HepG2 (cell line): ENCODE results near the gene CLDN7. TPM values are rescaled to one million over a fixed set of nuclear protein-coding genes. Genes with fewer than 3 reads are reported as not detected.

ENCODE experiments used
- CEBPB ChIP-seq: IDR thresholded peaks from 2 replicates; pipeline ENCODE4 v1.6.1; 2011; ENCODE audit warnings: low read depth, low read length, improper control_type of control experiment, borderline replicate concordance
- CHD2 ChIP-seq: IDR thresholded peaks from 2 replicates; pipeline ENCODE4 v1.6.1; 2011; ENCODE audit warnings: low read depth, low read length, improper control_type of control experiment
- FOXJ3 ChIP-seq: sonication (generic); formaldehyde crosslinking; IDR thresholded peaks from 2 replicates; pipeline ENCODE4 v1.4.0; 2020; ENCODE audit warnings: missing genetic modification reagents, mild to moderate bottlenecking, borderline replicate concordance
- HDAC2 ChIP-seq: sonication (generic); formaldehyde crosslinking; IDR thresholded peaks from 2 replicates; pipeline ENCODE4 v1.4.0; 2020; ENCODE audit warnings: missing genetic modification reagents
- HOXA5 ChIP-seq: sonication (generic); formaldehyde crosslinking; IDR thresholded peaks from 2 replicates; pipeline ENCODE4 v1.4.0; 2020; ENCODE audit warnings: missing genetic modification reagents
- MIXL1 ChIP-seq: IDR thresholded peaks from 2 replicates; pipeline ENCODE4 v1.6.1; 2016
- MLLT10 ChIP-seq: sonication (generic); formaldehyde crosslinking; IDR thresholded peaks from 2 replicates; pipeline ENCODE4 v1.4.0; 2020; ENCODE audit warnings: missing genetic modification reagents
- NCOA1 ChIP-seq: sonication (generic); formaldehyde crosslinking; IDR thresholded peaks from 2 replicates; pipeline ENCODE4 v1.9.0; 2021; ENCODE audit warnings: missing genetic modification reagents
- NCOA2 ChIP-seq: sonication (generic); formaldehyde crosslinking; IDR thresholded peaks from 2 replicates; pipeline ENCODE4 v1.8.0; 2022; ENCODE audit warnings: inconsistent platforms
- NFE2L1 ChIP-seq: sonication (generic); formaldehyde crosslinking; IDR thresholded peaks from 2 replicates; pipeline ENCODE4 v1.4.0; 2020; ENCODE audit warnings: missing genetic modification reagents, mild to moderate bottlenecking, borderline replicate concordance
- NFYB ChIP-seq: sonication (generic); formaldehyde crosslinking; IDR thresholded peaks from 2 replicates; pipeline ENCODE4 v1.4.0; 2020; ENCODE audit warnings: missing genetic modification reagents
- RBM22 ChIP-seq: fragments of 200-400 bp; formaldehyde crosslinking; optimal IDR thresholded peaks from 2 replicates; pipeline ENCODE3; 2017; ENCODE audit warnings: mild to moderate bottlenecking, low read length, moderate library complexity
- SMAD3 ChIP-seq: sonication (generic); formaldehyde crosslinking; IDR thresholded peaks from 2 replicates; pipeline ENCODE4 v1.4.0; 2020; ENCODE audit warnings: missing genetic modification reagents
- SPEN ChIP-seq: sonication (generic); formaldehyde crosslinking; IDR thresholded peaks from 2 replicates; pipeline ENCODE4 v1.5.1; 2020; ENCODE audit warnings: low read depth, mild to moderate bottlenecking, missing genetic modification reagents
- TBP ChIP-seq: sonication (generic); formaldehyde crosslinking; IDR thresholded peaks from 2 replicates; pipeline ENCODE4 v1.5.0; 2020; ENCODE audit warnings: missing genetic modification reagents
- ZFP62 ChIP-seq: sonication (generic); formaldehyde crosslinking; IDR thresholded peaks from 2 replicates; pipeline ENCODE4 v1.4.0; 2020; ENCODE audit warnings: missing genetic modification reagents
- ZNF207 ChIP-seq: fragments of 450-650 bp; IDR thresholded peaks from 2 replicates; pipeline ENCODE4 v1.6.1; 2016; ENCODE audit warnings: antibody characterized with exemption, borderline replicate concordance
- ZNF768 ChIP-seq: sonication (generic); formaldehyde crosslinking; IDR thresholded peaks from 2 replicates; pipeline ENCODE4 v1.4.0; 2020; ENCODE audit warnings: missing genetic modification reagents
- polyA plus RNA-seq, 8 experiments: library from polyadenylated mRNA; depleted of rRNA in 3 of 8; stranded (reverse) in 7 of 8; unstranded in 1 of 8; fragments of >200 nt; fragmentation: Illumina TruSeq in 4 of 8; extraction: Trizol in 4 of 8; gene quantifications; 2 replicates each; pipeline versions ENCODE4 v1.2.1 to v1.2.3, GENCODE V29; 2011 to 2016; ENCODE audit warnings: low read depth in 4 of 8, missing spikeins in 1 of 8, mixed read lengths in 1 of 8; ENCODE audit not compliant: insufficient read depth in 1 of 8
- total RNA-seq, 5 experiments: library from RNA; depleted of rRNA; stranded (reverse); fragments of >200 nt; fragmentation: Illumina TruSeq; extraction: Trizol; gene quantifications; 2 replicates each; pipeline ENCODE4 v1.2.3, GENCODE V29; 2016; ENCODE audit warnings: low read depth in 1 of 5
- TF ChIP-seq, protein P1 (sequence below): sonication (generic); formaldehyde crosslinking; IDR thresholded peaks from 2 replicates; pipeline ENCODE4 v1.5.0; 2020; ENCODE audit warnings: mild to moderate bottlenecking, missing genetic modification reagents
- TF ChIP-seq, protein P2 (sequence below): sonication (generic); formaldehyde crosslinking; IDR thresholded peaks from 2 replicates; pipeline ENCODE4 v1.4.0; 2020; ENCODE audit warnings: missing genetic modification reagents
- TF ChIP-seq, protein P3 (sequence below), 2 experiments: sonication (generic) in 1 of 2; formaldehyde crosslinking in 1 of 2; IDR thresholded peaks; 2 replicates each; pipeline versions ENCODE4 v1.4.0 to v1.6.1; 2018 to 2020; ENCODE audit warnings: missing genetic modification reagents in 2 of 2, borderline replicate concordance in 1 of 2, low read depth in 1 of 2, mild to moderate bottlenecking in 1 of 2, missing biosample characterization in 1 of 2
- TF ChIP-seq, protein P4 (sequence below): sonication (generic); formaldehyde crosslinking; IDR thresholded peaks from 2 replicates; pipeline ENCODE4 v1.4.0; 2020; ENCODE audit warnings: missing genetic modification reagents
- TF ChIP-seq, protein P5 (sequence below): sonication (generic); formaldehyde crosslinking; IDR thresholded peaks from 2 replicates; pipeline ENCODE4 v1.5.0; 2020; ENCODE audit warnings: mild to moderate bottlenecking, missing genetic modification reagents
- TF ChIP-seq, protein P6 (sequence below): sonication (generic); formaldehyde crosslinking; IDR thresholded peaks from 2 replicates; pipeline ENCODE4 v1.4.0; 2020; ENCODE audit warnings: mild to moderate bottlenecking, missing genetic modification reagents

CLDN7 gene
- total and polyA plus RNA-seq, 2 of the 13 experiments (the other 11 are each of a cell fraction or from before 2014, with no cell fraction given): not detected

DNA sequence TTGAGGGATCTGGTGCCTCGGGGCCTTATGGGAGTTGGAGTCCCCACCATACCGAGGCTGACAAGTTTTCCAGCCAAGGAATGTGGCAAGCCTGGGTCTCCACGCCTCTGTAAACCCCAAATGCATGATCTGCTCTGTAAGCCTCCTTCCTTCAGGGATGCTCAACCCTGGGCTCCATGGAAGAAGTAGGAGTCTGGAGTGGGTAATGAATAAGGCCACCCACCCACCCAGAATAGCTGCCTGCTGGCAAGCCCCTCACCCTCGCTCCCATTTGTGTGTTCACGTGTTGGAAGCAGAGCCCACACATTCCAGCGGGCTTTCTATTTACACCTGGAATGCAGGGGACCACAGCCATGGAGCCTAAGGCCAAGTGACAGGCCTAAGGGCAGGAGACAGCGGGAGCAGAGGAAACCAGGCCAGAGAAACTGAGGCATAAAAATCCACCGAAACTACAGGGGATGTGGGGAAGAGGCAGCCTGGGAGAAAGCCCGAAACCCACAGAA, 47.1 kb downstream of the CLDN7 start (continued):
- TF ChIP-seq NFE2L1 (CRISPR knock-in tag): no peak
- TF ChIP-seq HOXA5: 0 out of 2 replicates have a peak, but pooled peaks have one; percentile 8
- peak; percentile 2; the same call in 1 of the 2 replicates for TF ChIP-seq CEBPB
- peak; percentile 97; the same call in 1 of the 2 replicates for TF ChIP-seq TBP (CRISPR knock-in tag)
- no peak; the same call in 1 of the 2 replicates for TF ChIP-seq CHD2
- TF ChIP-seq FOXJ3 (CRISPR knock-in tag): 0 out of 2 replicates have a peak, but pooled peaks have one; percentile 25
- TF ChIP-seq, protein P1, sequence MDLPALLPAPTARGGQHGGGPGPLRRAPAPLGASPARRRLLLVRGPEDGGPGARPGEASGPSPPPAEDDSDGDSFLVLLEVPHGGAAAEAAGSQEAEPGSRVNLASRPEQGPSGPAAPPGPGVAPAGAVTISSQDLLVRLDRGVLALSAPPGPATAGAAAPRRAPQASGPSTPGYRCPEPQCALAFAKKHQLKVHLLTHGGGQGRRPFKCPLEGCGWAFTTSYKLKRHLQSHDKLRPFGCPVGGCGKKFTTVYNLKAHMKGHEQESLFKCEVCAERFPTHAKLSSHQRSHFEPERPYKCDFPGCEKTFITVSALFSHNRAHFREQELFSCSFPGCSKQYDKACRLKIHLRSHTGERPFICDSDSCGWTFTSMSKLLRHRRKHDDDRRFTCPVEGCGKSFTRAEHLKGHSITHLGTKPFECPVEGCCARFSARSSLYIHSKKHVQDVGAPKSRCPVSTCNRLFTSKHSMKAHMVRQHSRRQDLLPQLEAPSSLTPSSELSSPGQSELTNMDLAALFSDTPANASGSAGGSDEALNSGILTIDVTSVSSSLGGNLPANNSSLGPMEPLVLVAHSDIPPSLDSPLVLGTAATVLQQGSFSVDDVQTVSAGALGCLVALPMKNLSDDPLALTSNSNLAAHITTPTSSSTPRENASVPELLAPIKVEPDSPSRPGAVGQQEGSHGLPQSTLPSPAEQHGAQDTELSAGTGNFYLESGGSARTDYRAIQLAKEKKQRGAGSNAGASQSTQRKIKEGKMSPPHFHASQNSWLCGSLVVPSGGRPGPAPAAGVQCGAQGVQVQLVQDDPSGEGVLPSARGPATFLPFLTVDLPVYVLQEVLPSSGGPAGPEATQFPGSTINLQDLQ: no peak
- no peak for TF ChIP-seq ZNF207
- TF ChIP-seq HDAC2 (CRISPR knock-in tag): no peak
- TF ChIP-seq MLLT10 (CRISPR knock-in tag): no peak
- peak; percentile 24; the same call in 1 of the 2 replicates for TF ChIP-seq SPEN
- TF ChIP-seq, protein P2, sequence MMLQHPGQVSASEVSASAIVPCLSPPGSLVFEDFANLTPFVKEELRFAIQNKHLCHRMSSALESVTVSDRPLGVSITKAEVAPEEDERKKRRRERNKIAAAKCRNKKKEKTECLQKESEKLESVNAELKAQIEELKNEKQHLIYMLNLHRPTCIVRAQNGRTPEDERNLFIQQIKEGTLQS (CRISPR knock-in tag): no peak
- TF ChIP-seq NCOA2 (CRISPR knock-in tag): 0 out of 2 replicates have a peak, but pooled peaks have one; percentile 2
- 0 out of 2 replicates have a peak, but pooled peaks have one; percentile 84 for TF ChIP-seq ZFP62 (CRISPR knock-in tag)
- TF ChIP-seq NCOA1: no peak
- TF ChIP-seq, protein P3, sequence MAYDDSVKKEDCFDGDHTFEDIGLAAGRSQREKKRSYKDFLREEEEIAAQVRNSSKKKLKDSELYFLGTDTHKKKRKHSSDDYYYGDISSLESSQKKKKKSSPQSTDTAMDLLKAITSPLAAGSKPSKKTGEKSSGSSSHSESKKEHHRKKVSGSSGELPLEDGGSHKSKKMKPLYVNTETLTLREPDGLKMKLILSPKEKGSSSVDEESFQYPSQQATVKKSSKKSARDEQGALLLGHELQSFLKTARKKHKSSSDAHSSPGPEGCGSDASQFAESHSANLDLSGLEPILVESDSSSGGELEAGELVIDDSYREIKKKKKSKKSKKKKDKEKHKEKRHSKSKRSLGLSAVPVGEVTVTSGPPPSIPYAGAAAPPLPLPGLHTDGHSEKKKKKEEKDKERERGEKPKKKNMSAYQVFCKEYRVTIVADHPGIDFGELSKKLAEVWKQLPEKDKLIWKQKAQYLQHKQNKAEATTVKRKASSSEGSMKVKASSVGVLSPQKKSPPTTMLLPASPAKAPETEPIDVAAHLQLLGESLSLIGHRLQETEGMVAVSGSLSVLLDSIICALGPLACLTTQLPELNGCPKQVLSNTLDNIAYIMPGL (CRISPR knock-in tag; IDR thresholded peaks at IDR 0.05; ENCODE audit: borderline replicate concordance in 1 of 2, low read depth in 1 of 2): peak in 1 of 2 experiments; percentile 15; a peak in 2 of 4 replicates
- no peak for TF ChIP-seq ZNF768 (CRISPR knock-in tag)
- TF ChIP-seq, protein P4, sequence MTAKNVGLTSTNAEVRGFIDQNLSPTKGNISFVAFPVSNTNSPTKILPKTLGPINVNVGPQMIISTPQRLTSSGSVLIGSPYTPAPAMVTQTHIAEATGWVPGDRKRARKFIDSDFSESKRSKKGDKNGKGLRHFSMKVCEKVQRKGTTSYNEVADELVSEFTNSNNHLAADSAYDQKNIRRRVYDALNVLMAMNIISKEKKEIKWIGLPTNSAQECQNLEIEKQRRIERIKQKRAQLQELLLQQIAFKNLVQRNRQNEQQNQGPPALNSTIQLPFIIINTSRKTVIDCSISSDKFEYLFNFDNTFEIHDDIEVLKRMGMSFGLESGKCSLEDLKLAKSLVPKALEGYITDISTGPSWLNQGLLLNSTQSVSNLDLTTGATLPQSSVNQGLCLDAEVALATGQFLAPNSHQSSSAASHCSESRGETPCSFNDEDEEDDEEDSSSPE (CRISPR knock-in tag): no peak
- TF ChIP-seq, protein P5, sequence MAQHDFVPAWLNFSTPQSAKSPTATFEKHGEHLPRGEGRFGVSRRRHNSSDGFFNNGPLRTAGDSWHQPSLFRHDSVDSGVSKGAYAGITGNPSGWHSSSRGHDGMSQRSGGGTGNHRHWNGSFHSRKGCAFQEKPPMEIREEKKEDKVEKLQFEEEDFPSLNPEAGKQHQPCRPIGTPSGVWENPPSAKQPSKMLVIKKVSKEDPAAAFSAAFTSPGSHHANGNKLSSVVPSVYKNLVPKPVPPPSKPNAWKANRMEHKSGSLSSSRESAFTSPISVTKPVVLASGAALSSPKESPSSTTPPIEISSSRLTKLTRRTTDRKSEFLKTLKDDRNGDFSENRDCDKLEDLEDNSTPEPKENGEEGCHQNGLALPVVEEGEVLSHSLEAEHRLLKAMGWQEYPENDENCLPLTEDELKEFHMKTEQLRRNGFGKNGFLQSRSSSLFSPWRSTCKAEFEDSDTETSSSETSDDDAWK (CRISPR knock-in tag): no peak
- no peak for TF ChIP-seq MIXL1 (CRISPR knock-in tag)
- TF ChIP-seq NFYB (CRISPR knock-in tag): no peak
- TF ChIP-seq SMAD3 (CRISPR knock-in tag): peak; percentile 4; the same call in 1 of the 2 replicates
- no peak for TF ChIP-seq RBM22
- TF ChIP-seq, protein P6, sequence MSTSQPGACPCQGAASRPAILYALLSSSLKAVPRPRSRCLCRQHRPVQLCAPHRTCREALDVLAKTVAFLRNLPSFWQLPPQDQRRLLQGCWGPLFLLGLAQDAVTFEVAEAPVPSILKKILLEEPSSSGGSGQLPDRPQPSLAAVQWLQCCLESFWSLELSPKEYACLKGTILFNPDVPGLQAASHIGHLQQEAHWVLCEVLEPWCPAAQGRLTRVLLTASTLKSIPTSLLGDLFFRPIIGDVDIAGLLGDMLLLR: no peak
